Small intestine (tissue), 7 donors: ENCODE measurements around the gene SH3RF3. TPM values are rescaled to one million over a fixed set of nuclear protein-coding genes. Genes with fewer than 3 reads are reported as not detected.

Experiments used
- DNase-seq, 2 donors: peaks; one replicate each; pipeline versions ENCODE4 v3.0.0 to v3.0.0-alpha.2; 2013
- FAIRE-seq: peaks from 2 replicates; lab custom pipeline; 2012; peaks lifted over from hg19 to GRCh38; lab: Jason Lieb, UNC
- H3K27ac ChIP-seq, 3 donors: one replicate each; pipeline ENCODE4 v1.5.1; 2013; ENCODE audit warnings: low read length in 2 of 3, mild to moderate bottlenecking in 2 of 3, control low read depth in 1 of 3, inconsistent platforms in 1 of 3, low read depth in 1 of 3, moderate library complexity in 1 of 3
- H3K27me3 ChIP-seq, 3 donors: one replicate each; pipeline ENCODE4 v1.6.1; 2013; ENCODE audit warnings: low read length in 3 of 3, inconsistent platforms in 1 of 3; ENCODE audit not compliant: control insufficient read depth in 3 of 3, insufficient read depth in 3 of 3
- H3K36me3 ChIP-seq, 3 donors: one replicate each; pipeline ENCODE4 v1.6.1; 2013; ENCODE audit warnings: low read length in 3 of 3, inconsistent platforms in 1 of 3, low read depth in 1 of 3, mild to moderate bottlenecking in 1 of 3, moderate library complexity in 1 of 3; ENCODE audit not compliant: control insufficient read depth in 3 of 3, insufficient read depth in 2 of 3
- H3K4me1 ChIP-seq, 3 donors: one replicate each; pipeline ENCODE4 v1.6.1; 2013; ENCODE audit warnings: low read length in 2 of 3, inconsistent platforms in 1 of 3, low read depth in 1 of 3, mild to moderate bottlenecking in 1 of 3, moderate library complexity in 1 of 3; ENCODE audit not compliant: control insufficient read depth in 3 of 3, insufficient read depth in 2 of 3
- H3K4me3 ChIP-seq, 3 donors: one replicate each; pipeline ENCODE4 v1.5.1; 2013; ENCODE audit warnings: low read length in 3 of 3, control low read depth in 1 of 3, inconsistent platforms in 1 of 3, low read depth in 1 of 3, mild to moderate bottlenecking in 1 of 3, moderate library complexity in 1 of 3
- H3K9me3 ChIP-seq, 2 donors: one replicate each; pipeline ENCODE4 v1.6.1; 2013; ENCODE audit warnings: low read depth in 1 of 2, low read length in 1 of 2; ENCODE audit not compliant: control insufficient read depth in 2 of 2, insufficient read depth in 1 of 2
- WGBS, 3 donors: extraction: QIAGEN DNeasy Blood & Tissue Kit; methylation state at CpG; one replicate each; pipeline ENCODE4 v1.1.7; 2013; 5-methylcytosine and 5-hydroxymethylcytosine counted together
- polyA plus RNA-seq, 4 donors: library from polyadenylated mRNA; stranded (reverse) in 3 of 4; unstranded in 1 of 4; fragments of 200-250 nt in 3 of 4; fragments of 120-200 nt in 1 of 4; gene quantifications; one replicate each; pipeline versions ENCODE4 v1.2.1 to v1.2.3, GENCODE V29; 2013
- donor health status: healthy with polysubstance abuse.
- donor health status: control.
- donor health status: control.
- donor health status: Bipolar disorder and iron deficiency.
- donor health status: healthy.

Gene SH3RF3
- polyA plus RNA-seq, 4 donors, result 0.22 to 3.9 (median 1.2) TPM

- no peaks in the 10 kb centered on the region for H3K27me3 ChIP-seq
- H3K9me3 ChIP-seq, result no peaks in the 10 kb centered on the region
- WGBS, 3 donors, result 37 to 74% (median 41%) methylated on average over 4 of the region's 4 CpGs
- H3K4me3 ChIP-seq, result no peak overlapping the region
- no peaks in the 10 kb centered on the region for H3K4me1 ChIP-seq
- H3K36me3 ChIP-seq, result no peaks in the 10 kb centered on the region
- DNase-seq (no peak), FAIRE-seq (no peak)
- no peak overlapping the region for H3K27ac ChIP-seq
These were observed 22.5 kb downstream of the SH3RF3 start for GRCh38 chr2:109151519-109151918.

- no peak for FAIRE-seq
- Histone ChIP-seq H3K4me3 (no peak overlapping the region), H3K27me3 (no peaks in the 10 kb centered on the region), H3K36me3 (no peaks in the 10 kb centered on the region), H3K4me1 (no peaks in the 10 kb centered on the region), H3K9me3 (no peaks in the 10 kb centered on the region), H3K27ac (no peak overlapping the region)
- WGBS, 3 donors, result 79 to 84% (median 79%) methylated on average over 10 of the region's 10 CpGs
- DNase-seq, result no peak
These were observed 24.2 kb downstream of the SH3RF3 start for GRCh38 chr2:109153005-109153784.

GRCh38 chr2:109153807-109154206 lies 24.8 kb downstream of the SH3RF3 start:
- 80 to 82% (median 80%) methylated on average over 5 of the region's 5 CpGs for WGBS, 3 donors
- H3K27me3 ChIP-seq, result no peaks in the 10 kb centered on the region
- no peak overlapping the region for H3K27ac ChIP-seq
- no peaks in the 10 kb centered on the region for H3K4me1 ChIP-seq
- FAIRE-seq, result no peak
- no peaks in the 10 kb centered on the region for H3K36me3 ChIP-seq
- no peaks in the 10 kb centered on the region for H3K9me3 ChIP-seq
- H3K4me3 ChIP-seq, result no peak overlapping the region
- DNase-seq, result no peak

- no peaks in the 10 kb centered on the region for H3K36me3 ChIP-seq
- 76 to 88% (median 78%) methylated on average over 2 to 3 of the region's 3 CpGs for WGBS, 3 donors
- FAIRE-seq (no peak), DNase-seq (no peak)
- H3K27me3 ChIP-seq, result no peaks in the 10 kb centered on the region
- H3K4me3 ChIP-seq, result no peak overlapping the region
- no peaks in the 10 kb centered on the region for H3K4me1 ChIP-seq
- H3K27ac ChIP-seq, result no peak overlapping the region
- H3K9me3 ChIP-seq, result no peaks in the 10 kb centered on the region
These were observed 25.2 kb downstream of the SH3RF3 start for GRCh38 chr2:109154226-109154625.

- no peak for FAIRE-seq
These were observed 26.8 kb downstream of the SH3RF3 start for GRCh38 chr2:109155553-109156451.

GRCh38 chr2:109157563-109158105 lies 28.6 kb downstream of the SH3RF3 start:
- no peaks in the 10 kb centered on the region for H3K9me3 ChIP-seq
- no peaks in the 10 kb centered on the region for H3K27me3 ChIP-seq
- no peaks in the 10 kb centered on the region for H3K36me3 ChIP-seq
- FAIRE-seq (no peak), DNase-seq (peak in 1 of 2 donors; percentile 54)
- no peak overlapping the region for H3K4me3 ChIP-seq
- no peaks in the 10 kb centered on the region for H3K4me1 ChIP-seq
- H3K27ac ChIP-seq, result no peak overlapping the region
- WGBS, 3 donors, result 74 to 85% (median 77%) methylated on average over 5 of the region's 5 CpGs

More at GRCh38 chr2:109155553-109156451, 26.8 kb downstream of the SH3RF3 start:
- DNase-seq, result no peak
- no peak overlapping the region for H3K27ac ChIP-seq
- H3K36me3 ChIP-seq, result no peaks in the 10 kb centered on the region
- no peaks in the 10 kb centered on the region for H3K27me3 ChIP-seq
- WGBS, 3 donors, result 56 to 82% (median 73%) methylated on average over 11 of the region's 11 CpGs
- no peaks in the 10 kb centered on the region for H3K9me3 ChIP-seq
- H3K4me1 ChIP-seq, result no peaks in the 10 kb centered on the region
- H3K4me3 ChIP-seq, result no peak overlapping the region

- no peaks in the 10 kb centered on the region for H3K27me3 ChIP-seq
- no peak for FAIRE-seq
- WGBS, 3 donors, result 76 to 84% (median 78%) methylated on average over 5 of the region's 5 CpGs
- H3K36me3 ChIP-seq, result no peaks in the 10 kb centered on the region
- no peak overlapping the region for H3K4me3 ChIP-seq
- H3K9me3 ChIP-seq, result no peaks in the 10 kb centered on the region
- no peak overlapping the region for H3K27ac ChIP-seq
- no peaks in the 10 kb centered on the region for H3K4me1 ChIP-seq
- DNase-seq, result no peak
These were observed 29.2 kb downstream of the SH3RF3 start for GRCh38 chr2:109158237-109158636.

- H3K27me3 ChIP-seq, result no peaks in the 10 kb centered on the region
- 81 to 89% (median 81%) methylated on average over 13 of the region's 13 CpGs for WGBS, 3 donors
- DNase-seq (no peak), FAIRE-seq (no peak)
- H3K36me3 ChIP-seq, result no peaks in the 10 kb centered on the region
- H3K4me3 ChIP-seq, result no peak overlapping the region
- no peak overlapping the region for H3K27ac ChIP-seq
- H3K9me3 ChIP-seq, result no peaks in the 10 kb centered on the region
- H3K4me1 ChIP-seq, result no peaks in the 10 kb centered on the region
These were observed 30.1 kb downstream of the SH3RF3 start for GRCh38 chr2:109159096-109159495.
